K562 (cell line): ENCODE data around the gene CTSW. TPM values are rescaled to one million over a fixed set of nuclear protein-coding genes. Genes with fewer than 3 reads are reported as not detected.

Experiments used
- ATF1 ChIP-seq, 2 experiments: fragments of 450-650 bp in 1 of 2; IDR thresholded peaks; 2 replicates each; pipeline ENCODE4 v1.6.1; 2016; ENCODE audit warnings: missing compliant biosample characterization in 1 of 2, missing genetic modification characterization in 1 of 2
- CAMTA2 ChIP-seq: fragments of 250-450 bp; sonication (Bioruptor Pico); conservative IDR thresholded peaks from 2 replicates; pipeline ENCODE4 v1.5.1; 2022
- E2F3 ChIP-seq: fragments of 250-450 bp; sonication (Bioruptor Pico); IDR thresholded peaks from 2 replicates; pipeline ENCODE4 v1.4.0; 2020; ENCODE audit warnings: mild to moderate bottlenecking
- FOXJ2 ChIP-seq: fragments of 200-800 bp; sonication (Bioruptor generic); IDR thresholded peaks from 2 replicates; pipeline ENCODE4 v1.6.1; 2016; ENCODE audit warnings: missing genetic modification characterization, missing compliant biosample characterization
- GATAD2B ChIP-seq: fragments of 450-650 bp; IDR thresholded peaks from 2 replicates; pipeline ENCODE4 v1.6.1; 2017; ENCODE audit warnings: mild to moderate bottlenecking, borderline replicate concordance
- MAZ ChIP-seq, 2 experiments: fragments of 450-650 bp in 1 of 2; sonication (generic) in 1 of 2; formaldehyde crosslinking; IDR thresholded peaks in 1 of 2; conservative IDR thresholded peaks in 1 of 2; 2 replicates each; pipeline versions ENCODE4 v1.4.0 to v1.5.0; 2020; ENCODE audit warnings: mild to moderate bottlenecking in 1 of 2, missing genetic modification reagents in 1 of 2
- NFIC ChIP-seq: fragments of 450-650 bp; IDR thresholded peaks from 2 replicates; pipeline ENCODE4 v1.6.1; 2017; ENCODE audit warnings: mild to moderate bottlenecking, inconsistent platforms
- RHOXF2B ChIP-seq: fragments of 250-450 bp; sonication (Bioruptor Pico); conservative IDR thresholded peaks from 2 replicates; pipeline ENCODE4 v1.5.1; 2021
- SMARCA4 ChIP-seq: fragments of 450-650 bp; IDR thresholded peaks from 2 replicates; pipeline ENCODE4 v1.6.1; 2016
- SNIP1 ChIP-seq: fragments of 450-650 bp; IDR thresholded peaks from 2 replicates; pipeline ENCODE4 v1.7.1; 2017; ENCODE audit warnings: low read depth, mild to moderate bottlenecking
- STAT5A ChIP-seq: IDR thresholded peaks from 2 replicates; pipeline ENCODE4 v1.6.1; 2012; ENCODE audit warnings: low read length, inconsistent platforms, borderline replicate concordance
- TEAD2 ChIP-seq: fragments of 450-650 bp; IDR thresholded peaks from 2 replicates; pipeline ENCODE4 v1.6.1; 2016; ENCODE audit warnings: missing genetic modification characterization, control low read depth, missing compliant biosample characterization
- TOE1 ChIP-seq, 2 experiments: fragments of 450-650 bp in 1 of 2; sonication (generic) in 1 of 2; formaldehyde crosslinking in 1 of 2; IDR thresholded peaks; 2 replicates each; pipeline versions ENCODE4 v1.7.1 to v1.8.0; 2016 to 2022; ENCODE audit warnings: borderline replicate concordance in 2 of 2, mild to moderate bottlenecking in 2 of 2, antibody characterized with exemption in 1 of 2, inconsistent platforms in 1 of 2, low read depth in 1 of 2, missing genetic modification reagents in 1 of 2, moderate library complexity in 1 of 2
- XRCC5 ChIP-seq: fragments of 200-400 bp; formaldehyde crosslinking; IDR thresholded peaks from 2 replicates; pipeline ENCODE4 v1.6.1; 2017; ENCODE audit warnings: low read depth, mild to moderate bottlenecking, low read length
- ZC3H11A ChIP-seq: IDR thresholded peaks from 2 replicates; pipeline ENCODE4 v1.6.1; 2012; ENCODE audit warnings: low read depth, low read length, improper control_type of control experiment
- ZC3H4 ChIP-seq: sonication (generic); formaldehyde crosslinking; IDR thresholded peaks from 2 replicates; pipeline ENCODE4 v1.9.0; 2021; ENCODE audit warnings: missing genetic modification reagents, borderline replicate concordance
- ZFP91 ChIP-seq: sonication (generic); formaldehyde crosslinking; IDR thresholded peaks from 2 replicates; pipeline ENCODE4 v1.8.0; 2022; ENCODE audit warnings: mild to moderate bottlenecking, missing genetic modification reagents
- ZNF347 ChIP-seq: fragments of 450-650 bp; formaldehyde crosslinking; IDR thresholded peaks from 2 replicates; pipeline ENCODE4 v1.4.0; 2020; ENCODE audit warnings: low read depth, mild to moderate bottlenecking, moderate library complexity
- ZNF384 ChIP-seq: IDR thresholded peaks from 2 replicates; pipeline ENCODE4 v1.6.1; 2012; ENCODE audit warnings: low read depth, low read length, improper control_type of control experiment
- ZNF551 ChIP-seq: fragments of 250-450 bp; sonication (Bioruptor Pico); IDR thresholded peaks from 2 replicates; pipeline ENCODE4 v1.5.0; 2021; ENCODE audit warnings: mild to moderate bottlenecking, moderate library complexity
- polyA plus RNA-seq, 8 experiments: library from polyadenylated mRNA; depleted of rRNA in 4 of 8; stranded (reverse) in 5 of 8; unstranded in 3 of 8; fragments of >200 nt; fragmentation: Nextera tagmentation in 2 of 8; fragmentation: Illumina TruSeq in 1 of 8; extraction: Ambion mirVana in 2 of 8; extraction: Trizol in 1 of 8; gene quantifications; 2 replicates each; pipeline versions ENCODE4 v1.2.1 to v1.2.3, GENCODE V29; 2011 to 2014; ENCODE audit warnings: inconsistent platforms in 1 of 8, missing spikeins in 1 of 8
- total RNA-seq, 7 experiments: library from RNA; depleted of rRNA in 6 of 7; stranded (reverse); fragments of >200 nt in 6 of 7; fragmentation: Illumina TruSeq in 2 of 7; extraction: Trizol in 2 of 7; gene quantifications; 2 replicates each; pipeline versions ENCODE4 v1.2.1 to v1.2.3, GENCODE V29; 2011 to 2021; ENCODE audit warnings: low replicate concordance in 1 of 7
- TF ChIP-seq, protein P1 (sequence below): fragments of 450-650 bp; formaldehyde crosslinking; IDR thresholded peaks from 2 replicates; pipeline ENCODE4 v1.4.0; 2020; ENCODE audit warnings: mild to moderate bottlenecking, moderate library complexity
- TF ChIP-seq, protein P2 (sequence below): sonication (generic); formaldehyde crosslinking; IDR thresholded peaks from 2 replicates; pipeline ENCODE4 v1.8.0; 2022; ENCODE audit warnings: missing genetic modification reagents, mild to moderate bottlenecking, borderline replicate concordance
- TF ChIP-seq, protein P3 (sequence below): fragments of 250-450 bp; sonication (Bioruptor Pico); IDR thresholded peaks from 2 replicates; pipeline ENCODE4 v1.8.0; 2021; ENCODE audit warnings: mild to moderate bottlenecking, moderate library complexity

The CTSW gene
- total and polyA plus RNA-seq, 9 of the 15 experiments (the other 6 are each of a cell fraction or from before 2014, with no cell fraction given) = 0.04 TPM; not detected in 8

- TF ChIP-seq, protein P1, sequence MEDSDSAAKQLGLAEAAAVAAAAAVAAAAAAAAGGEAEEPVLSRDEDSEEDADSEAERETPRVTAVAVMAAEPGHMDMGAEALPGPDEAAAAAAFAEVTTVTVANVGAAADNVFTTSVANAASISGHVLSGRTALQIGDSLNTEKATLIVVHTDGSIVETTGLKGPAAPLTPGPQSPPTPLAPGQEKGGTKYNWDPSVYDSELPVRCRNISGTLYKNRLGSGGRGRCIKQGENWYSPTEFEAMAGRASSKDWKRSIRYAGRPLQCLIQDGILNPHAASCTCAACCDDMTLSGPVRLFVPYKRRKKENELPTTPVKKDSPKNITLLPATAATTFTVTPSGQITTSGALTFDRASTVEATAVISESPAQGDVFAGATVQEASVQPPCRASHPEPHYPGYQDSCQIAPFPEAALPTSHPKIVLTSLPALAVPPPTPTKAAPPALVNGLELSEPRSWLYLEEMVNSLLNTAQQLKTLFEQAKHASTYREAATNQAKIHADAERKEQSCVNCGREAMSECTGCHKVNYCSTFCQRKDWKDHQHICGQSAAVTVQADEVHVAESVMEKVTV (CRISPR knock-in tag) = 0 out of 2 replicates have a peak, but pooled peaks have one; percentile 30
- TF ChIP-seq ZNF347 (CRISPR knock-in tag) (no peak), NFIC (no peak; the same call in 1 of the 2 replicates), RHOXF2B (CRISPR knock-in tag) (0 out of 2 replicates have a peak, but pooled peaks have one; percentile 44), MAZ (CRISPR knock-in tag; conservative IDR thresholded peaks at IDR 0.05 in 1 of 2, IDR thresholded peaks at IDR 0.05 in 1 of 2) (peak; percentile 100), XRCC5 (peak; percentile 97), FOXJ2 (tag) (peak; percentile 78), CAMTA2 (CRISPR knock-in tag) (0 out of 2 replicates have a peak, but pooled peaks have one; percentile 68), ZC3H4 (CRISPR knock-in tag) (no peak), ATF1 (CRISPR knock-in tag; IDR thresholded peaks at IDR 0.05) (peak; percentile 73), ATF1 (tag; IDR thresholded peaks at IDR 0.05) (peak; percentile 69), GATAD2B (peak; percentile 99), STAT5A (peak; percentile 48; the same call in 1 of the 2 replicates), SMARCA4 (no peak), TEAD2 (tag) (no peak), ZNF551 (CRISPR knock-in tag) (no peak), E2F3 (peak; percentile 84), TOE1 (IDR thresholded peaks at IDR 0.05; ENCODE audit: borderline replicate concordance) (peak; percentile 99), TOE1 (CRISPR knock-in tag; IDR thresholded peaks at IDR 0.05; ENCODE audit: borderline replicate concordance, low read depth) (no peak), ZFP91 (CRISPR knock-in tag) (no peak), ZC3H11A (peak; percentile 80; the same call in 1 of the 2 replicates), ZNF384 (peak; percentile 18; the same call in 1 of the 2 replicates), SNIP1 (no peak)
- TF ChIP-seq, protein P2, sequence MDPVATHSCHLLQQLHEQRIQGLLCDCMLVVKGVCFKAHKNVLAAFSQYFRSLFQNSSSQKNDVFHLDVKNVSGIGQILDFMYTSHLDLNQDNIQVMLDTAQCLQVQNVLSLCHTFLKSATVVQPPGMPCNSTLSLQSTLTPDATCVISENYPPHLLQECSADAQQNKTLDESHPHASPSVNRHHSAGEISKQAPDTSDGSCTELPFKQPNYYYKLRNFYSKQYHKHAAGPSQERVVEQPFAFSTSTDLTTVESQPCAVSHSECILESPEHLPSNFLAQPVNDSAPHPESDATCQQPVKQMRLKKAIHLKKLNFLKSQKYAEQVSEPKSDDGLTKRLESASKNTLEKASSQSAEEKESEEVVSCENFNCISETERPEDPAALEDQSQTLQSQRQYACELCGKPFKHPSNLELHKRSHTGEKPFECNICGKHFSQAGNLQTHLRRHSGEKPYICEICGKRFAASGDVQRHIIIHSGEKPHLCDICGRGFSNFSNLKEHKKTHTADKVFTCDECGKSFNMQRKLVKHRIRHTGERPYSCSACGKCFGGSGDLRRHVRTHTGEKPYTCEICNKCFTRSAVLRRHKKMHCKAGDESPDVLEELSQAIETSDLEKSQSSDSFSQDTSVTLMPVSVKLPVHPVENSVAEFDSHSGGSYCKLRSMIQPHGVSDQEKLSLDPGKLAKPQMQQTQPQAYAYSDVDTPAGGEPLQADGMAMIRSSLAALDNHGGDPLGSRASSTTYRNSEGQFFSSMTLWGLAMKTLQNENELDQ (CRISPR knock-in tag) = no peak
- TF ChIP-seq, protein P3, sequence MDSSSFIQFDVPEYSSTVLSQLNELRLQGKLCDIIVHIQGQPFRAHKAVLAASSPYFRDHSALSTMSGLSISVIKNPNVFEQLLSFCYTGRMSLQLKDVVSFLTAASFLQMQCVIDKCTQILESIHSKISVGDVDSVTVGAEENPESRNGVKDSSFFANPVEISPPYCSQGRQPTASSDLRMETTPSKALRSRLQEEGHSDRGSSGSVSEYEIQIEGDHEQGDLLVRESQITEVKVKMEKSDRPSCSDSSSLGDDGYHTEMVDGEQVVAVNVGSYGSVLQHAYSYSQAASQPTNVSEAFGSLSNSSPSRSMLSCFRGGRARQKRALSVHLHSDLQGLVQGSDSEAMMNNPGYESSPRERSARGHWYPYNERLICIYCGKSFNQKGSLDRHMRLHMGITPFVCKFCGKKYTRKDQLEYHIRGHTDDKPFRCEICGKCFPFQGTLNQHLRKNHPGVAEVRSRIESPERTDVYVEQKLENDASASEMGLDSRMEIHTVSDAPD (CRISPR knock-in tag) = no peak
Observed at GRCh38 chr11:65919141-65919572, 39.5 kb downstream of the CTSW start, which contains the start of gene DRAP1 (continued).
